GM19193 (cell line): ENCODE measurements around the gene ASTL.

Experiments used
- POLR2A ChIP-seq: IDR thresholded peaks from 4 replicates; pipeline ENCODE4 v1.6.1; 2011; ENCODE audit not compliant: insufficient read depth, insufficient read length; ENCODE audit errors: extremely low read depth

Gene ASTL

GRCh38 chr2:96116424-96116878, 21.9 kb downstream of the ASTL start, which contains the start of gene ADRA2B:
ADRA2B (minus strand) TSS chr2:96116571; CDS start chr2:96116149, 422 bp downstream.
- no peak for TF ChIP-seq POLR2A

GRCh38 chr2:96115631-96116423, 22.5 kb downstream of the ASTL start:
- TF ChIP-seq POLR2A: no peak

- TF ChIP-seq POLR2A: no peak
Measured at GRCh38 chr2:96114903-96115581, 23.3 kb downstream of the ASTL start.

GRCh38 chr2:96114546-96114902, 23.8 kb downstream of the ASTL start:
- no peak for TF ChIP-seq POLR2A

GRCh38 chr2:96113951-96114350, 24.4 kb downstream of the ASTL start:
- TF ChIP-seq POLR2A: no peak

- TF ChIP-seq POLR2A: no peak
Measured at GRCh38 chr2:96113367-96113677, 25.0 kb downstream of the ASTL start.

- TF ChIP-seq POLR2A: no peak
Measured at GRCh38 chr2:96112501-96113366, 25.6 kb downstream of the ASTL start.

- TF ChIP-seq POLR2A: no peak
Measured at GRCh38 chr2:96111823-96112500, 26.3 kb downstream of the ASTL start.

- TF ChIP-seq POLR2A: no peak
Measured at GRCh38 chr2:96111257-96111640, 27.1 kb downstream of the ASTL start.

- TF ChIP-seq POLR2A: no peak
Measured at GRCh38 chr2:96110621-96111256, 27.6 kb downstream of the ASTL start.

GRCh38 chr2:96109931-96110511, 28.3 kb downstream of the ASTL start:
- no peak for TF ChIP-seq POLR2A

- TF ChIP-seq POLR2A: no peak
Measured at GRCh38 chr2:96109361-96109680, 29.0 kb downstream of the ASTL start.

GRCh38 chr2:96108541-96109360, 29.6 kb downstream of the ASTL start:
- TF ChIP-seq POLR2A: no peak
